SK-N-SH treated with all-trans-retinoic acid at 6 μM for 48 hours (cell line): ENCODE measurements around the gene PET100.

Experiments
- ARNTL ChIP-seq: fragments of 450-650 bp; formaldehyde crosslinking; IDR thresholded peaks from 2 replicates; pipeline ENCODE4 v1.5.0; 2020; ENCODE audit warnings: low read depth, mild to moderate bottlenecking, moderate library complexity, borderline replicate concordance
- OSR1 ChIP-seq: fragments of 250-450 bp; sonication (Bioruptor Pico); IDR thresholded peaks from 2 replicates; pipeline ENCODE4 v1.8.0; 2022; ENCODE audit warnings: moderate library complexity, mild to moderate bottlenecking, inconsistent platforms
- PATZ1 ChIP-seq: fragments of 250-450 bp; sonication (Bioruptor Pico); IDR thresholded peaks from 2 replicates; pipeline ENCODE4 v1.8.0; 2020; ENCODE audit warnings: mild to moderate bottlenecking, moderate library complexity, borderline replicate concordance

- TF ChIP-seq OSR1 (CRISPR knock-in tag) (no peak), PATZ1 (CRISPR knock-in tag) (no peak), ARNTL (CRISPR knock-in tag) (no peak)
Observed at GRCh38 chr19:7622933-7623685, 6.5 kb upstream of the PET100 start.
